Measurements from ENCODE around the gene RGL2. TPM values are rescaled to one million over a fixed set of nuclear protein-coding genes. Genes with fewer than 3 reads are reported as not detected.
A peak's percentile ranks its signal among the peaks of the same experiment; 100 is the strongest.

Gene RGL2
- total and polyA plus RNA-seq, 4 donors = 23.6 to 119 (median 82.3) TPM

- no CpG with 5 or more reads among the region's 4 CpGs for WGBS (ENCODE audit: insufficient coverage)
- DNase-seq (ENCODE audit: low read depth in 4 of 6, low spot score in 6 of 6) = no peak
- Histone ChIP-seq H3K27me3 (ENCODE audit: control insufficient read depth, insufficient read depth, low read length) (no peaks in the 10 kb centered on the region), H3K9me3 (ENCODE audit: control insufficient read depth, insufficient read depth, low read length) (no peaks in the 10 kb centered on the region), H3K36me3 (ENCODE audit: control insufficient read depth, insufficient read depth, low read length) (no peaks in the 10 kb centered on the region), H3K27ac (ENCODE audit: low read depth, low read length) (no peak overlapping the region), H3K4me3 (ENCODE audit: low read depth, low read length) (no peak overlapping the region), H3K4me1 (ENCODE audit: control insufficient read depth, insufficient read depth, low read length) (no peaks in the 10 kb centered on the region)
Observed at GRCh38 chr6:33335916-33336315, 37.2 kb upstream of the RGL2 start.

GRCh38 chr6:33333666-33334065 is 34.9 kb upstream of the RGL2 start:
- H3K4me1 ChIP-seq (ENCODE audit: control insufficient read depth, insufficient read depth, low read length) = no peaks in the 10 kb centered on the region
- H3K36me3 ChIP-seq (ENCODE audit: control insufficient read depth, insufficient read depth, low read length) = no peaks in the 10 kb centered on the region
- no peak overlapping the region for H3K27ac ChIP-seq (ENCODE audit: low read depth, low read length)
- WGBS (ENCODE audit: insufficient coverage) = no CpG with 5 or more reads among the region's 4 CpGs
- no peaks in the 10 kb centered on the region for H3K27me3 ChIP-seq (ENCODE audit: control insufficient read depth, insufficient read depth, low read length)
- H3K4me3 ChIP-seq (ENCODE audit: low read depth, low read length) = no peak overlapping the region
- DNase-seq (ENCODE audit: low read depth in 4 of 6, low spot score in 6 of 6) = no peak
- no peaks in the 10 kb centered on the region for H3K9me3 ChIP-seq (ENCODE audit: control insufficient read depth, insufficient read depth, low read length)

GRCh38 chr6:33330736-33331135 is 32.0 kb upstream of the RGL2 start:
- 94% methylated on average over 7 of the region's 10 CpGs for WGBS (ENCODE audit: insufficient coverage)
- no peaks in the 10 kb centered on the region for H3K36me3 ChIP-seq (ENCODE audit: control insufficient read depth, insufficient read depth, low read length)
- DNase-seq (ENCODE audit: low read depth in 4 of 6, low spot score in 6 of 6) = no peak

GRCh38 chr6:33329058-33329457 is 30.3 kb upstream of the RGL2 start:
- no CpG with 5 or more reads among the region's 5 CpGs for WGBS (ENCODE audit: insufficient coverage)
- no peaks in the 10 kb centered on the region for H3K27me3 ChIP-seq (ENCODE audit: control insufficient read depth, insufficient read depth, low read length)
- no peak for DNase-seq (ENCODE audit: low read depth in 4 of 6, low spot score in 6 of 6)
- H3K36me3 ChIP-seq (ENCODE audit: control insufficient read depth, insufficient read depth, low read length) = no peaks in the 10 kb centered on the region
- H3K4me1 ChIP-seq (ENCODE audit: control insufficient read depth, insufficient read depth, low read length) = no peaks in the 10 kb centered on the region
- H3K4me3 ChIP-seq (ENCODE audit: low read depth, low read length) = no peak overlapping the region
- no peaks in the 10 kb centered on the region for H3K9me3 ChIP-seq (ENCODE audit: control insufficient read depth, insufficient read depth, low read length)
- no peak overlapping the region for H3K27ac ChIP-seq (ENCODE audit: low read depth, low read length)

More at GRCh38 chr6:33330736-33331135, 32.0 kb upstream of the RGL2 start:
- no peak overlapping the region for H3K27ac ChIP-seq (ENCODE audit: low read depth, low read length)
- H3K27me3 ChIP-seq (ENCODE audit: control insufficient read depth, insufficient read depth, low read length) = no peaks in the 10 kb centered on the region
- no peaks in the 10 kb centered on the region for H3K9me3 ChIP-seq (ENCODE audit: control insufficient read depth, insufficient read depth, low read length)
- H3K4me1 ChIP-seq (ENCODE audit: control insufficient read depth, insufficient read depth, low read length) = no peaks in the 10 kb centered on the region
- H3K4me3 ChIP-seq (ENCODE audit: low read depth, low read length) = no peak overlapping the region

GRCh38 chr6:33324125-33324524 is 25.4 kb upstream of the RGL2 start:
- no peaks in the 10 kb centered on the region for H3K9me3 ChIP-seq (ENCODE audit: control insufficient read depth, insufficient read depth, low read length)
- H3K4me1 ChIP-seq (ENCODE audit: control insufficient read depth, insufficient read depth, low read length) = peaks cover 29% of the 10 kb centered on the region
- no peaks in the 10 kb centered on the region for H3K27me3 ChIP-seq (ENCODE audit: control insufficient read depth, insufficient read depth, low read length)
- H3K36me3 ChIP-seq (ENCODE audit: control insufficient read depth, insufficient read depth, low read length) = peaks cover 25% of the 10 kb centered on the region
- WGBS (ENCODE audit: insufficient coverage) = no CpG with 5 or more reads among the region's 7 CpGs
- peak overlapping the region; percentile 82 for H3K4me3 ChIP-seq (ENCODE audit: low read depth, low read length)
- H3K27ac ChIP-seq (ENCODE audit: low read depth, low read length) = no peak overlapping the region
- DNase-seq (ENCODE audit: low read depth in 4 of 6, low spot score in 6 of 6) = peak in 1 of 6 donors; percentile 24

GRCh38 chr6:33323623-33323948 is 24.8 kb upstream of the RGL2 start:
- peak overlapping the region; percentile 82 for H3K4me3 ChIP-seq (ENCODE audit: low read depth, low read length)
- DNase-seq (ENCODE audit: low read depth in 4 of 6, low spot score in 6 of 6) = no peak
- H3K9me3 ChIP-seq (ENCODE audit: control insufficient read depth, insufficient read depth, low read length) = no peaks in the 10 kb centered on the region
- H3K4me1 ChIP-seq (ENCODE audit: control insufficient read depth, insufficient read depth, low read length) = peaks cover 34% of the 10 kb centered on the region
- peaks cover 30% of the 10 kb centered on the region for H3K36me3 ChIP-seq (ENCODE audit: control insufficient read depth, insufficient read depth, low read length)
- no peaks in the 10 kb centered on the region for H3K27me3 ChIP-seq (ENCODE audit: control insufficient read depth, insufficient read depth, low read length)
- H3K27ac ChIP-seq (ENCODE audit: low read depth, low read length) = peak overlapping the region; percentile 94
- WGBS (ENCODE audit: insufficient coverage) = 0% methylated on average over 5 of the region's 12 CpGs

GRCh38 chr6:33321227-33321626 is 22.5 kb upstream of the RGL2 start:
- Histone ChIP-seq H3K9me3 (ENCODE audit: control insufficient read depth, insufficient read depth, low read length) (no peaks in the 10 kb centered on the region), H3K27ac (ENCODE audit: low read depth, low read length) (no peak overlapping the region), H3K36me3 (ENCODE audit: control insufficient read depth, insufficient read depth, low read length) (peaks cover 36% of the 10 kb centered on the region), H3K4me1 (ENCODE audit: control insufficient read depth, insufficient read depth, low read length) (peaks cover 50% of the 10 kb centered on the region), H3K4me3 (ENCODE audit: low read depth, low read length) (no peak overlapping the region), H3K27me3 (ENCODE audit: control insufficient read depth, insufficient read depth, low read length) (no peaks in the 10 kb centered on the region)
- no peak for DNase-seq (ENCODE audit: low read depth in 4 of 6, low spot score in 6 of 6)
- 84% methylated on average over 9 of the region's 9 CpGs for WGBS (ENCODE audit: insufficient coverage)

- Histone ChIP-seq H3K27me3 (ENCODE audit: control insufficient read depth, insufficient read depth, low read length) (no peaks in the 10 kb centered on the region), H3K4me1 (ENCODE audit: control insufficient read depth, insufficient read depth, low read length) (peaks cover 52% of the 10 kb centered on the region), H3K36me3 (ENCODE audit: control insufficient read depth, insufficient read depth, low read length) (peaks cover 43% of the 10 kb centered on the region), H3K9me3 (ENCODE audit: control insufficient read depth, insufficient read depth, low read length) (no peaks in the 10 kb centered on the region), H3K4me3 (ENCODE audit: low read depth, low read length) (no peak overlapping the region), H3K27ac (ENCODE audit: low read depth, low read length) (no peak overlapping the region)
- WGBS (ENCODE audit: insufficient coverage) = 91% methylated on average over 30 of the region's 32 CpGs
- no peak for DNase-seq (ENCODE audit: low read depth in 4 of 6, low spot score in 6 of 6)
Observed at GRCh38 chr6:33320315-33321181, 21.8 kb upstream of the RGL2 start.

GRCh38 chr6:33319939-33320314 is 21.2 kb upstream of the RGL2 start:
- Histone ChIP-seq H3K9me3 (ENCODE audit: control insufficient read depth, insufficient read depth, low read length) (no peaks in the 10 kb centered on the region), H3K4me3 (ENCODE audit: low read depth, low read length) (no peak overlapping the region), H3K27ac (ENCODE audit: low read depth, low read length) (no peak overlapping the region), H3K4me1 (ENCODE audit: control insufficient read depth, insufficient read depth, low read length) (peaks cover 57% of the 10 kb centered on the region), H3K27me3 (ENCODE audit: control insufficient read depth, insufficient read depth, low read length) (no peaks in the 10 kb centered on the region), H3K36me3 (ENCODE audit: control insufficient read depth, insufficient read depth, low read length) (peaks cover 48% of the 10 kb centered on the region)
- DNase-seq (ENCODE audit: low read depth in 4 of 6, low spot score in 6 of 6) = no peak
- 94% methylated on average over 3 of the region's 3 CpGs for WGBS (ENCODE audit: insufficient coverage)

- H3K9me3 ChIP-seq (ENCODE audit: control insufficient read depth, insufficient read depth, low read length) = no peaks in the 10 kb centered on the region
- peak overlapping the region; percentile 85 for H3K27ac ChIP-seq (ENCODE audit: low read depth, low read length)
- H3K4me3 ChIP-seq (ENCODE audit: low read depth, low read length) = peak overlapping the region; percentile 56
- WGBS (ENCODE audit: insufficient coverage) = 69% methylated on average over 3 of the region's 8 CpGs
- peaks cover 50% of the 10 kb centered on the region for H3K36me3 ChIP-seq (ENCODE audit: control insufficient read depth, insufficient read depth, low read length)
- no peaks in the 10 kb centered on the region for H3K27me3 ChIP-seq (ENCODE audit: control insufficient read depth, insufficient read depth, low read length)
- H3K4me1 ChIP-seq (ENCODE audit: control insufficient read depth, insufficient read depth, low read length) = peaks cover 64% of the 10 kb centered on the region
- no peak for DNase-seq (ENCODE audit: low read depth in 4 of 6, low spot score in 6 of 6)
Observed at GRCh38 chr6:33318426-33319073, 19.8 kb upstream of the RGL2 start.
